ENCODE measurements around the gene GPATCH11. TPM values are rescaled to one million over a fixed set of nuclear protein-coding genes. Genes with fewer than 3 reads are reported as not detected.

Gene GPATCH11
- total and polyA plus RNA-seq, 2 of the 4 experiments (the other 2 are of a cell fraction): 3.9 to 4.7 TPM

- H2BK120ac ChIP-seq (ENCODE audit: low read depth, low read length): no peak overlapping the region
- H3K4me3 ChIP-seq (ENCODE audit: insufficient read depth, low read depth, low read length): no peak overlapping the region
- no peak overlapping the region for H3K4me2 ChIP-seq (ENCODE audit: low read depth, low read length)
- no peak overlapping the region for H4K91ac ChIP-seq (ENCODE audit: insufficient read depth, low read depth, low read length)
- H3K27ac ChIP-seq (ENCODE audit: insufficient read depth, low read length): no peak overlapping the region
- H3K4me1 ChIP-seq (ENCODE audit: control insufficient read depth, insufficient read depth, low read length): no peaks in the 10 kb centered on the region
- H3K56ac ChIP-seq (ENCODE audit: extremely low read depth, insufficient read depth, low read length): no peak overlapping the region
- DNase-seq (no peak), ATAC-seq (ENCODE audit: low read depth) (no peak)
- BruUV-seq (replicated peaks): no TSS peak
- no peak overlapping the region for H2BK15ac ChIP-seq (ENCODE audit: low read depth, low read length)
- no peak overlapping the region for H4K8ac ChIP-seq (ENCODE audit: low read depth in 2 of 2, low read length in 2 of 2)
- TF ChIP-seq BHLHE40 (IDR thresholded peaks at IDR 0.05; ENCODE audit: low read depth, low read length) (no peak), RFX5 (IDR thresholded peaks at IDR 0.05; ENCODE audit: low read depth, low read length) (no peak), CEBPB (IDR thresholded peaks at IDR 0.05; ENCODE audit: low read depth, low read length) (no peak), FOS (IDR thresholded peaks at IDR 0.05; ENCODE audit: low read depth, low read length) (no peak), POLR2A (IDR thresholded peaks at IDR 0.05; ENCODE audit: low read depth, low read length) (no peak), USF2 (IDR thresholded peaks at IDR 0.05; ENCODE audit: low read depth, low read length) (no peak), CHD1 (IDR thresholded peaks at IDR 0.05; ENCODE audit: low read depth, low read length) (no peak), CTCF (conservative IDR thresholded peaks at IDR 0.05; ENCODE audit: low read depth, low read length) (no peak), RAD21 (IDR thresholded peaks at IDR 0.05; ENCODE audit: low read length) (no peak), SMC3 (IDR thresholded peaks at IDR 0.05; ENCODE audit: low read depth, low read length) (no peak), MAFK (IDR thresholded peaks at IDR 0.05; ENCODE audit: low read depth, low read length) (no peak), MXI1 (IDR thresholded peaks at IDR 0.05; ENCODE audit: borderline replicate concordance, low read depth, low read length) (no peak), MAZ (IDR thresholded peaks at IDR 0.05; ENCODE audit: borderline replicate concordance, low read depth, low read length) (no peak), RCOR1 (IDR thresholded peaks at IDR 0.05; ENCODE audit: insufficient replicate concordance, low read length) (no peak)
- no peaks in the 10 kb centered on the region for H4K20me1 ChIP-seq (ENCODE audit: insufficient read depth, low read length)
- ChIA-PET CTCF (no interaction called here), POLR2A (ENCODE audit: unreplicated experiment) (no interaction called here)
- no peak overlapping the region for H3K4ac ChIP-seq (ENCODE audit: low read depth, low read length)
- no peaks in the 10 kb centered on the region for H3K27me3 ChIP-seq (ENCODE audit: control insufficient read depth, insufficient read depth, low read length)
- H3K14ac ChIP-seq (replicated peaks; ENCODE audit: low read depth, low read length): no peak overlapping the region
- in situ Hi-C loops (cut with MboI; ENCODE audit: low sequenced_read_pairs): no loop called here
- no peak overlapping the region for H4K5ac ChIP-seq (ENCODE audit: low read depth, low read length)
- H2AK5ac ChIP-seq (ENCODE audit: low read depth, low read length): no peak overlapping the region
- H3K36me3 ChIP-seq (ENCODE audit: control insufficient read depth, insufficient read depth, low read length): peaks cover 21% of the 10 kb centered on the region
- dilution Hi-C loops (cut with HindIII; ENCODE audit: low sequenced_read_pairs, unreplicated experiment): no loop called here
- intact Hi-C loops (cut with micrococcal nuclease): no loop called here
- no peaks in the 10 kb centered on the region; the same call in 1 of the 2 replicates for H3K9me1 ChIP-seq (ENCODE audit: insufficient read depth, low read length)
- H2BK5ac ChIP-seq (ENCODE audit: low read depth, low read length, poor library complexity, severe bottlenecking): no peak overlapping the region
- no peaks in the 10 kb centered on the region for H3K9me3 ChIP-seq (ENCODE audit: control insufficient read depth, insufficient read depth, low read length)
- H3K9ac ChIP-seq (ENCODE audit: low read depth, low read length): no peak overlapping the region
- no peak overlapping the region for H3K18ac ChIP-seq (ENCODE audit: low read depth, low read length)
- H2AK9ac ChIP-seq (replicated peaks; ENCODE audit: low read depth, low read length, poor library complexity): no peak overlapping the region
- H3K79me1 ChIP-seq (ENCODE audit: low read depth in 1 of 2, low read length in 2 of 2): peaks cover 4% of the 10 kb centered on the region in 2 experiments; a peak in 2 of 4 replicates
- H2BK20ac ChIP-seq (ENCODE audit: low read depth, low read length): no peak overlapping the region
- H3K23ac ChIP-seq (ENCODE audit: low read depth, low read length): no peak overlapping the region
- H2AFZ ChIP-seq (replicated peaks; ENCODE audit: low read length, poor library complexity): no peak overlapping the region
- 100% methylated on average over 1 of the region's 2 CpGs; no CpG with 5 or more reads in 1 of the 2 experiments for WGBS, 2 experiments (ENCODE audit: extremely low coverage in 2 of 2, insufficient read length in 1 of 2)
Measured at GRCh38 chr2:37111958-37112357, 27.6 kb downstream of the GPATCH11 start.

Measured in IMR-90 (cell line).